ENCODE measurements around the gene LMBR1L. TPM values are rescaled to one million over a fixed set of nuclear protein-coding genes. Genes with fewer than 3 reads are reported as not detected.

The LMBR1L gene
- total RNA-seq, 1 donor from 2014 or later: 79.9 TPM

DNA sequence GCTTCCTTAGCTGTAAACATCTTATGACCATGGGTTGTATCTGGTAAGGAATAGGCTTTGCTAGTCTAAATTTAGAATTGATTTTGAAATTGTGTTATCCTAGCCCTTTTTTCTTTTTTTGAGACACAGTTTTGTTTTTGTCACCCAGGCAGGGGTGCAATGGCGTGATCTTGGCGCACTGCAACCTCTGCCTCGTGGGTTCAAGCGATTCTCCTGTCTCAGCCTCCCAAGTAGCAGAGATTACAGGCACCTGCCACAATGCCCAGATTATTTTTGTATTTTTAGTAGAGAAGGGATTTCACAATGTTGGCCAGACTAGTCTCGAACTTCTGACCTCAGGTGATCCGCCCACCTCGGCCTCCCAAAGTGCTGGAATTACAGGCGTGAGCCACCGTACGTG is 22.9 kb upstream of the LMBR1L start:
- DNase-seq: no peak
- peak overlapping the region; percentile 53 for H3K27ac Mint-ChIP-seq
- ATAC-seq (ENCODE audit: low read depth): no peak
- no peaks in the 10 kb centered on the region for H3K27me3 Mint-ChIP-seq
- no peaks in the 10 kb centered on the region for H3K9me3 Mint-ChIP-seq
- peaks cover 51% of the 10 kb centered on the region for H3K4me1 Mint-ChIP-seq
- TF ChIP-seq, protein P1, sequence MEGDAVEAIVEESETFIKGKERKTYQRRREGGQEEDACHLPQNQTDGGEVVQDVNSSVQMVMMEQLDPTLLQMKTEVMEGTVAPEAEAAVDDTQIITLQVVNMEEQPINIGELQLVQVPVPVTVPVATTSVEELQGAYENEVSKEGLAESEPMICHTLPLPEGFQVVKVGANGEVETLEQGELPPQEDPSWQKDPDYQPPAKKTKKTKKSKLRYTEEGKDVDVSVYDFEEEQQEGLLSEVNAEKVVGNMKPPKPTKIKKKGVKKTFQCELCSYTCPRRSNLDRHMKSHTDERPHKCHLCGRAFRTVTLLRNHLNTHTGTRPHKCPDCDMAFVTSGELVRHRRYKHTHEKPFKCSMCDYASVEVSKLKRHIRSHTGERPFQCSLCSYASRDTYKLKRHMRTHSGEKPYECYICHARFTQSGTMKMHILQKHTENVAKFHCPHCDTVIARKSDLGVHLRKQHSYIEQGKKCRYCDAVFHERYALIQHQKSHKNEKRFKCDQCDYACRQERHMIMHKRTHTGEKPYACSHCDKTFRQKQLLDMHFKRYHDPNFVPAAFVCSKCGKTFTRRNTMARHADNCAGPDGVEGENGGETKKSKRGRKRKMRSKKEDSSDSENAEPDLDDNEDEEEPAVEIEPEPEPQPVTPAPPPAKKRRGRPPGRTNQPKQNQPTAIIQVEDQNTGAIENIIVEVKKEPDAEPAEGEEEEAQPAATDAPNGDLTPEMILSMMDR (IDR thresholded peaks at IDR 0.05): no peak
- H3K4me3 Mint-ChIP-seq: no peak overlapping the region
- CTCF ChIA-PET: interaction anchor here (1.5 kb wide), 1 partner anchor 46 kb away, joined by 4 read pairs; no protein-coding TSS in a partner anchor
- POLR2A ChIA-PET: interaction anchor here (4.1 to 6.8 kb wide), 3 partner anchors 23 to 56 kb away, joined by 44 to 190 read pairs (median 107); partner anchors contain the start of genes LMBR1L and TUBA1A
- intact Hi-C loops (cut with micrococcal nuclease): loop anchor here (5.0 kb wide), 1 partner anchor 281 kb away; the partner anchor contains the start of gene DDX23
- H3K36me3 Mint-ChIP-seq (ENCODE audit: low read depth): peaks cover 26% of the 10 kb centered on the region

GRCh38 chr12:49133014-49133413 is 22.4 kb upstream of the LMBR1L start:
- TF ChIP-seq, protein P1 (IDR thresholded peaks at IDR 0.05): no peak
- peaks cover 46% of the 10 kb centered on the region for H3K4me1 Mint-ChIP-seq
- peak overlapping the region; percentile 97 for H3K27ac Mint-ChIP-seq
- intact Hi-C loops (cut with micrococcal nuclease): loop anchor here (5.0 kb wide), 1 partner anchor 281 kb away; the partner anchor contains the start of gene DDX23
- H3K36me3 Mint-ChIP-seq (ENCODE audit: low read depth): peaks cover 29% of the 10 kb centered on the region
- ATAC-seq (ENCODE audit: low read depth) (no peak), DNase-seq (no peak)
- H3K4me3 Mint-ChIP-seq: no peak overlapping the region
- CTCF ChIA-PET: interaction anchor here (1.5 to 4.2 kb wide), 2 partner anchors 45 to 55 kb away, joined by 4 to 27 read pairs; partner anchors contain the start of gene TUBA1A
- no peaks in the 10 kb centered on the region for H3K9me3 Mint-ChIP-seq
- POLR2A ChIA-PET: interaction anchor here (0.6 to 6.8 kb wide), 6 partner anchors 23 to 102 kb away, joined by 3 to 190 read pairs (median 35); partner anchors contain the start of genes LMBR1L and TUBA1A
- no peaks in the 10 kb centered on the region for H3K27me3 Mint-ChIP-seq

DNA sequence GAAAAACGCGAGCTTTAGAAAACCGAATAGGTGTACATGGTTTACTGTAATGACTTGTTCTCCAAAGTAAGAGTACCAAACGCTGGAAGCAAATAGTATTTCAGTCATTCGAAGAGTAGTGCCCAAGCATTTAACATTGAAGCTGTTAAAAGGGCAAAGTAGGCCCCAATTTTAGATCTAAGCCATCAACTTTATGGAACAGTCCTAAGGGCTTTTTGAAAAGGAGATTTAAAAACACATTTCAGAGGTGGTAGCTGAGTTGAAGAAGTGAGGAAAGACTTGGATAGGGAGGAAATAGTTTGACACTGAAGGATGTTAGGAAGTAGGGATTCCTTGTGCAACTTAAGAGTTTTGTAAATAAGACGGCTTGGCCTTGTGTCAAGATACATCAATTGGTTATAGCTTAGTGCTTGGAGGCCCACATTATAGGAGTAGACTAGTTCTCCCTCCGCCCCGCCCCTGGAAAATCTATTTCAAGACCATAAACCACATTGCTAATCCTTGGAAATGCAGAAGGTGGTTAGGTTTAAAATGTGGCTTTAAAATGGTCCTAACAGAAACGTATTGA is 21.3 kb upstream of the LMBR1L start:
- TF ChIP-seq, protein P1 (IDR thresholded peaks at IDR 0.05): no peak
- no peak for ATAC-seq (ENCODE audit: low read depth)
- ChIA-PET POLR2A (interaction anchor here (0.8 to 6.8 kb wide), 32 partner anchors 9 to 953 kb away, joined by 3 to 190 read pairs (median 9); partner anchors contain the start of genes BCDIN3D, DDN, LMBR1L and PRKAG1), CTCF (interaction anchor here (0.7 to 4.2 kb wide), 7 partner anchors 9 to 102 kb away, joined by 3 to 27 read pairs (median 5); partner anchors contain the start of genes LMBR1L and TUBA1A)
- peaks cover 39% of the 10 kb centered on the region for H3K36me3 Mint-ChIP-seq (ENCODE audit: low read depth)
- H3K9me3 Mint-ChIP-seq: no peaks in the 10 kb centered on the region
- intact Hi-C loops (cut with micrococcal nuclease): loop anchor here (1.0 to 5.0 kb wide), 4 partner anchors 29 to 416 kb away; partner anchors contain the start of genes CCNT1, DDX23 and PRKAG1
- H3K4me1 Mint-ChIP-seq: peaks cover 53% of the 10 kb centered on the region
- peak overlapping the region; percentile 89 for H3K4me3 Mint-ChIP-seq
- no peaks in the 10 kb centered on the region for H3K27me3 Mint-ChIP-seq
- no peak for DNase-seq
- H3K27ac Mint-ChIP-seq: peak overlapping the region; percentile 97

- CTCF ChIA-PET: interaction anchor here (0.7 to 4.2 kb wide), 10 partner anchors 10 to 103 kb away, joined by 3 to 31 read pairs (median 6); partner anchors contain the start of genes LMBR1L, RHEBL1 and TUBA1A
- POLR2A ChIA-PET: interaction anchor here (0.6 to 6.8 kb wide), 60 partner anchors 10 to 1153 kb away, joined by 3 to 190 read pairs (median 7); partner anchors contain the start of genes ARF3, BCDIN3D, DDN and DDX23
- peaks cover 55% of the 10 kb centered on the region for H3K4me1 Mint-ChIP-seq
- no peaks in the 10 kb centered on the region for H3K9me3 Mint-ChIP-seq
- peak within 1 kb of the TSS; percentile 96 for H3K4me3 Mint-ChIP-seq
- peak within 1 kb of the TSS; percentile 98 for H3K27ac Mint-ChIP-seq
- DNase-seq (peak; percentile 92), ATAC-seq (ENCODE audit: low read depth) (peak; percentile 82)
- peaks cover 43% of the 10 kb centered on the region for H3K36me3 Mint-ChIP-seq (ENCODE audit: low read depth)
- no peaks in the 10 kb centered on the region for H3K27me3 Mint-ChIP-seq
- intact Hi-C loops (cut with micrococcal nuclease): loop anchor here (1.0 to 5.0 kb wide), 4 partner anchors 30 to 415 kb away; partner anchors contain the start of genes CCNT1, DDX23 and PRKAG1
- TF ChIP-seq, protein P1 (IDR thresholded peaks at IDR 0.05): no peak
Observed at GRCh38 chr12:49131051-49131893, 20.6 kb upstream of the LMBR1L start, which contains the start of gene TUBA1B. TSS of gene TUBA1B (minus strand) at chr12:49131395. CDS start at chr12:49131300, 95 bp downstream.
